HG03108 (cell line): ENCODE data around the gene WWTR1.

Experiments used
- ATAC-seq: cut with Tn5 transposase; IDR thresholded peaks from one replicate; pipeline ENCODE4 v1.9.1; 2021; ENCODE audit warnings: moderate library complexity; ENCODE audit not compliant: unreplicated experiment

WWTR1 gene

DNA sequence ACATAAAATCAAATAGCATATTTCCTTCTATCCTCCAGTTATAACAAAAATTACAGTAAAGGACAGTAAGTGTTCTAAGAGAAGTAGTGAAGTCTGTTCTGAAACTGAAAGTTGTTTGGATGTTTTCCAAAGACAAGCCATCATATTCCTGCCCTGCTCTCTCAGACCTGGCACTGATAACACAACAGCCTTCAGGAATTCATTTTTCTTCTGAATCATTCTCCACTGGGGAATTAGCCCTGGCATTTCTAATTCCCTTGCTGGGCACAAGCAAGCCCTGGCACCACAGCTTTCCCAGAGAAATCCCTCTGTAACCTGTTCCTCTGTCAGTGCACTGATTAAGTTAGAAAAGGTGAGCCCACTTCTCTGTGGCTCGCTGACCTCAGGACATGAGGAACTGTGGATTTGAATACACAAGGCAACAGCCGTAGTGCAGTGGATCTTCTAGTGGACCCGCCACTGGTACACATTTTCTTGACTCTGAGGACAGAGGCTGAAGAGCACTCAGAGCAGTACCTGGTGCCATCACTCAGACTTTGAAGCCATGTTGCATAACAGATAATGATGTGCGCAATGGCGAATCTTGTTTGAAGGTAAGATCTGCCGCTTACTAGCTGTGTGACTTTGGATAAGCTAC is 61.6 kb downstream of the WWTR1 start:
- ATAC-seq = no peak

DNA sequence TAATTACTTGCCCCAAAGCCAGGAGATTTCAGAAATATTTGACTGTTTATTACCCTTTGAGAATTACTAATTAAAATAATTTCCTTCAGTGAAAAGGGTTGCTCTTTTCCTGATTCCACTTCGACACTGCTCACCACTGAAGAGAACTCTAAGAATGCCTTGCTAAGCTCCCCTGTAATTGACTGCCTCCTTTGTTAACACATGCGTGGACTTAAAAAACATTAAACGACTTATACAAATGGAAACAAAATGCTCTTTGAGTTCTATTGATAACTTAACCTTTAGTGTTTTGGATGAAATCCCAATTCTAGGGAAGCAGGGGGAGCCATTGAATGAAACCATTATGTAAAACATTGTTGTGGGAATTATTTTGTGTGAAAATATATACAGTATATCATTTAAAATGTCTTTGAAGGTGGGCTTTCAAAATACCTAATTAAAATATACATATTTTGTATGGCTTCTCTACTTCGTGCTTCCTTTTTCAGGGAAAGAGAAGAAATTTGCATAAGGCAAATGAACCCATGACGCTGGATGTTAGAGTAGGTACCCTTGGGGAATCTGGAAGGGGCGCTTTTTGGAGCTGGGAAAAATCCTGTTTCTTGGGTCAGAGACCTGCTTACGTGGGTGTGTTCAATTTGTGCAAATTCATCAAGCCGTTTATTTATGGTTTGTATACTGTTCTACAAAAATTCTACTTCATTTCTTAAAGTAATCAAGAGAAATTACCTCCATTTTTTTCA is 64.2 kb downstream of the WWTR1 start:
- no peak for ATAC-seq

DNA sequence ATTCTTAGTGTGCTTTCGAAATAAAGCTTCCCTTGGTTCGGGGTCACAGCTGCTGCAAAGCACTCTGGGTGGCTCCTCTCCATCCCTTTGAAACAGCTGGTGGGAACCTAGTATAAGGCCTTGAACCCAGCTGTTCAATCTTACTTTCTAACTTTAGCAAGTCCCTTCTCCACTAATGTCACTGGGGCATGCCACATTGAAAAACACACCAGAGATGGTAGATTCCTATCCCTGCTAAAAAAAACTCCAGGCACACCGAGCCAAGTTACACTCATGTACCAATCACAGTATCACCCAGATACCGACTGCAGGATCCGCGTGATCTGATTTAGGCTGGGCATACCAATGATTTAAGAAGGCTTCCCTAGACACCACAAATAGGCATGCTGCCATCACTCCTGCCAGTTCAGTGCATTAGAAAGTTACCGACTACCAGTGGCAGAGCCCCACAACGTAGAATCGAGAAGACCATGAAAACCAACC is 65.0 kb downstream of the WWTR1 start:
- ATAC-seq = no peak

DNA sequence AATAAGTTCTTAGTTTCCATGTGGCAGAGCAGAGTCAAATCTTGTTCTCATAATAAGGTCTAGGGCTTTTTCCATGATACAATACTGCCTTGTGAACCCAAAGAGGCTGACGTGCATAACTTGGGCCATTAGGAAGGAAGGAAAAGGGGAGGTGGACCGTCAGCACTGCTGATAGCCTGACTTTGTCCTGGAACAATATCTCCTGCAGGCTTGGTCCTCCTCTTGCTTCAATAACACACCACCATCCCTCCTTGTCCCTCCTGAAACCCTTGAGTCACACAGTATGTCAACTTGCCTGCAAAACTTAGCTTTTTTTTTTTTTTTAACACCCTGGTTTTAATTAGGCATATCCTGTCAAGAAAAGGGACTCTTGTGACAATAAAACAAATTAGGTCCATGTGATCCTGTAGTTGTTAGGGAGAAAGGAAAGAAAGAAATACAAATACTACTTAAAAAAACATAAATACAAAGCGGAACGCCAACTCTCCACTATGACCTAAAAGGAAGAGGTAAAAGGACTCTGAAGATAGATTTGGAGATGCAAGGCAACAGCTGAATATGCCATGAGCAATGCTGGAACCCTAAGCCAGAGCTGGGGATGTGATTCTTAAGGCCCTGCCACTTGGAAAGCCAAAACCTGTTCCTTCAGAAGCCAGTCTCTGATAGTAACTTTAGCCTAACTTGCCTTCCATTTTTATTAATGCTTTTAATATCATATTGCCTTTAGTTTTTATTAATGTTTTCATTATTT is 67.0 kb downstream of the WWTR1 start:
- ATAC-seq = no peak

DNA sequence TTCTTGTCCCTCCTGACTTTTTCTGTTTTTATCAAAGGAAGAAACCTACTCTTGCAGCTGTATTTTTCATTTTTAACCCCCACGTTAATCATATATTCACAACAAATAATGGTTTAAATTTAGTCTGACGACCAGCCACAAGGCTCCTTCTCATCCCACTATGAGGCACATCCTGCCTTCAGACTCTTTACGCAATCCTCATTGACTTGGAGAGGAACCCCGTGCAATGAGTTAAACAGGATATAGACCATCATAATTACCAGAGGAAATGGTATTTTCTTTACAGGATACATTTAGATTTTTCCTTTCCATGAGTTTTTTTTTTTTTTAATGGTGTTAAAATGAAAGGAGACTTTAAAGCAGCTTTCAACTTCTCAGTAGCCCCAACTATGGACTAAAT is 68.5 kb downstream of the WWTR1 start:
- no peak for ATAC-seq

DNA sequence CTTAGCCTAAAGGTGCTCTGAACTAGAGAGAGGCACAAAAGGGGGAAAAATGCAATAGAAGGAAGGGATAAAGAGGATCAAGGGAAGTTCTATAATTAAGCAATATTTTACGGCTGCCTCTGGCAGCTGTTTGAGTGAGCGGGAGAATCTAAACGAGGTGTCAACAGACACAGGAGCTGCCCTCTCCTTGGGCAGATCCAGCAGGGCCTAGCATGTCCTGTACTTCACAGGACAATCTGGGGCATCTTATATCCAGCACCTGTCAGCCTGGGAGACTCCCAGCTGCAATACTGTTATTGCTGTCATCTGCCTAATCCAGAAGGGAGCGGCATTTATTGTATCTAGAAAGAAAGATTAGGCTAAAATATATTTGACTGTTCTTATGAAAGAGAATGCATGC is 68.9 kb downstream of the WWTR1 start:
- ATAC-seq = no peak

DNA sequence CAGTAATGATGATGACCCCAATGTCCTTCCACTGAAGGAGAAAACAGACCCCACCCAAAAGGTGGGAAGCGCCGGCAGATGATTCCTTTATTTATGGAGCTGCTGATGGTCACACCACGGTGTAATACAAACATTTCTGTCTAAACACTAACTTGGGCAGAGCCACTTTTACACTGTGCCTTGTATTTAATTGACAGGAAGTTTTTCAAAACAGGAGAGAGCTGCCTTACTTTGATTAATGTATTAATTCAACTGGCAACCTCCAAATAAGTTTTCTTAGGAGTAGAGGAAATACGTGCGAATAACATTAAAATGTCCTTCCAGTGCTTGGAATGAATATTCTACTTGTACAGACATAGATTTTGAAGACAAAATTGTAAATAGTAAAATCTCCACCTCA is 70.4 kb downstream of the WWTR1 start:
- no peak for ATAC-seq

DNA sequence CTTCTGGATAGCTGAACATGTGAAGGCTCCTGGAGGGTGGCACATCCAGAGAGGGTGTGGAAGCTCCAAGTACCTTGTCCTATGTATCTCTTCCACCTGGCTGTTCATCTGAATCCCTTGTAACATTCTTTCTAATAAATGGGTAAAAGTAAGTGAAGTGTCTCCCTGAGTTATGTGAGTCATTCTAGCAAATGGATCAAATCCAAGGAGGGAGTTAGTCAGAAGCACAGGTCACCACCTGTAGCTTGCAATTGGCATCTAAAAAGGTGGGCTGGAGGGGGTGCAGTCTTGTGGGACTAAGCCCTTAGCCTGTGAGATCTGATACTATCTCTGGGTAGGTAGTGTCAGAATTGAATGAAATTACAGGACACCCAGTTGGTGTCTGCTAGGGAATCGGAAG is 71.0 kb downstream of the WWTR1 start:
- ATAC-seq = no peak

DNA sequence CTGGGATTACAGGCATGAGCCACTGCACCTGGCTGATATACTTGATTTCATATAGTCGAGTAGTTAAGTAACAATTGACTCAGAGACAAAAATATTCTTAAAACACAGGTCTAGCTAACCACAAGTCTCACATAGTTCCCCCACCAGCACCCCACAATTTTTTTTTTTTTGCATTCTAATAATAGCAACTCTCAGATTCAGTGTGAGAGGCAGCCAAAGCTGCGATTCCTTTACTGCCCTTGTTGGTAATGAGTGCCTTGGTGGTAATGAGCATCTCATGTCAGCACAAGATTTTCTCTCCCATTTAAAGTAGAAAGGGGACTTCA is 72.5 kb downstream of the WWTR1 start:
- peak; percentile 94 for ATAC-seq

DNA sequence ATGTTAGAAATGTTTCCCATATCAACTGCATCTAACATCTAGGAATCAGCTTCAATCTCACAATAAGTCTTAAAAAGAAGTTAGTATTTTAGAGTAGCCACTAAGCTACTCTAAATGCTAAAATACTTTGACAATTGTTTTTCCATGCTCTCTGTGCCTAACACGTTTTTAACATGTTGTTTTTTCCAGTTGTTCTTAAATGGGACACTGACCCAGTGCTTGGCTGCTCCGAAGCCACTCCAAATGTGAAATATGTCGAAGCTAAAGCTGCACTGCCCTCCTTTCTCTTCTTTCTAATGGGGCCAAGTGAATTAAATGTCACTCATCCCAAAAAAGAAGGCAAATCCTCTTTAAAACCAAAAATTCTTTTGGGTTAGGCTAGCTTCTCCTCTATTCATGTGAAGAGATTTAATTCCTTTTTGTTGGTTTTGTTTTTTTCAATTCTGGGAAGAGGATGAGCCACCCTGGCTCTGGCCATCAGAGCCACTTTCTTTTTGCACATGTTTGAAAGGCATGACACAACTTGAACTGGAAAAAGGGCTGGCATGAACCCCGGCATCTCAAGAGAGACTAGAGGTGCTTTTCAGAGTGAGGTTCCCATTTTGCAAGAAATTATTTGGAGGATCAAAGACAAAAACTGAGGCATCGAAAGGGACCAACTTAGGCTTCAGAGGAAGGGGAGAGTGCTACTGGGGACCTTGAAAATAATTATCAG is 73.7 kb downstream of the WWTR1 start:
- no peak for ATAC-seq

DNA sequence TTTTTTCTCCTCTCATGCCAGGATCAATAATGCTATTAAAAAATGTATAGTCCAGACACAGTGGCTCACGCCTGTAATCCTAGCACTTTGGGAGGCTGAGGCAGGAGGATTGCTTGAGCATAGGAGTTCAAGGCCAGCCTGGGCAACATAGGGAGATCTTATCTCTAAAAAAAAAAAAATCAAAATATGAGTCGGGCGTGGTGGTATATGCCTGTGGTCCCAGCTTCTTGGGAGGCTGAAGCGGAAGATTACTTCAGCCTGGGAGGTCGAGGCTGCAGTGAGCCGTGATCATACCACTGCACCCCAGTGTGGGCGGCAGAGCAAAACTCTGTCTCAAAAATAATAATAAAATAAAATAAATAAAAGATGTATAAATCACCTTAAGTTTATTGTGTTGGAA is 75.4 kb downstream of the WWTR1 start:
- ATAC-seq = no peak

DNA sequence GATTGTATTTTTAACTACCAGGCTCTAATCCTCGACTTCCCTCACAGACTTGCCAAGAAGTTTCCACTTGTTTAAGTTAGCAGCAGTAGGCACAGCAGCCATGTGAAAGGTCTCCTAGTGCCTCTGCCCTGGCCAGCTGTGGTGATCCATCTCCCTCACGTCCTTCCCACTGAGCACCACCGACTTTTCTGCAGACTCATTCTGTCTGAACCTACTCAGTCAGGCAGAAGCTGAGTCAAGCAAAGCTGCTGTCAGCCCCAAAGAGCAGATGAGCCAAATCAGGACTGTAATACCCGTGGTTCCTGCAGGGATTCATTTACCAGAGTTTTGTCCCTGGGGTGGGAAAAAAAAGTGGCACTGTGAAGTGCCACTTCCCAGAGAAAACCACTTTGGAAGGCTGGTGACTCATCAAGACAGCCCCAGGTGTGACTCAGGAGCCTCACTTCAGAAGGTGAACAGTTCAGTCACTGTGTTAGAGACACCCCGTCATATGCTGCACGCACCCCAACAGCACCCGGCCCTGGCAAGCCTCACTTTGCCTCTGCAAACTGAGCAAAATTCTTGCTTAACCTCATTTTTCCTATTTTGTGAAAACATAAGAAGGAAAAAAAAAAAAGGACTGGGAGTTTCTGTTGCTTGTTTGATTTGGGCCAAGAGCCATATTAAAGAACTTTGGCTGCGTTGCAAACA is 76.0 kb downstream of the WWTR1 start:
- no peak for ATAC-seq

DNA sequence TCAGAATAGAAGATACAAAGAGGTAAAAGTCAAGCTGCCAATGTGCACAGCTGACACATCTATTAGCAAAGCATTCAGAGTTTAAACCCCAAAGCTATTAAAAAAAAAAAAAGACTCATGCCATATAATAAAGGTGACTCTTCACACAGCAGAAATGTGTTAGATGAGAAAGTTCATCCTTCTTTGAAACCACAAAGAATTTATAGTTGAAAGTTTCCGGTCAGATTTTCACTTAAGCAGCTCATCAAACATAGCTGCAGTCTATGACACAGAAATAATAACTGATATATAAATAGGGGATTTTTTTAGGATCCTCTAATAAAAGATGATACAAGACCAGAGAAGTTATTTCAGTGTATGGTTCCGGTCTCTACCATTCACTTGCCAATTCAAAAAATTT is 76.6 kb downstream of the WWTR1 start:
- ATAC-seq = no peak

DNA sequence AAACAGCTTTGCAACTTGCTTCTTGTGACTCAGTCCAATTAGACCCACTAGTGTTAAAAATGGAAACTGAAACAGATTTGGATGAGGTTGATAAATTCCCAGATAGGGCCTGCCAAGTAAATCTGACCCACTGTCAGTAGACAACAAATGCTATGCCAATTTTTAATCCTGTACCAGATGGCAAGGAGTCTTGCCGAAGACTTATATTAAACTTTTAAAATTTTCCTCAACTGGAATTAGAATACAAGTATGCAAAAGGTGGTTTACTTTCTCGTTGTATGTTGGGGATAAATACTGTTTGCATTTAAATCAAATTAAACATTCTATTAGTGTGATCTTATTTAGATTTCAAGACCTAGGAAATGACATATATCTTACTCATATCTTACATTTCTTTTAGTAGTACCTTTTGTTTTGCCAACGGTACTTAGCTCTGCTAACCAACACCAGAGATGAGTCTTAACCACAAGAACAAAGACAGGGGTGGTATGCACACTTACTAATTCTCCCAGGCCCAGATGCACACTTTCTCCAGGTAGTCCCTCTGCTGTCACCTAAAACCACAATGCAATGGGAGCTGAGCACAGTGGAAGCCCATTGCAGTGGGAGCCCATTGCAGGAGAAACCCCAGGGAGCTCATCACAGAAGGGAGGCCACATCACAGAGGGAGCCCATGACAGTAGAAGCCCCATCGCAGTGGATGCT is 77.8 kb downstream of the WWTR1 start:
- no peak for ATAC-seq

DNA sequence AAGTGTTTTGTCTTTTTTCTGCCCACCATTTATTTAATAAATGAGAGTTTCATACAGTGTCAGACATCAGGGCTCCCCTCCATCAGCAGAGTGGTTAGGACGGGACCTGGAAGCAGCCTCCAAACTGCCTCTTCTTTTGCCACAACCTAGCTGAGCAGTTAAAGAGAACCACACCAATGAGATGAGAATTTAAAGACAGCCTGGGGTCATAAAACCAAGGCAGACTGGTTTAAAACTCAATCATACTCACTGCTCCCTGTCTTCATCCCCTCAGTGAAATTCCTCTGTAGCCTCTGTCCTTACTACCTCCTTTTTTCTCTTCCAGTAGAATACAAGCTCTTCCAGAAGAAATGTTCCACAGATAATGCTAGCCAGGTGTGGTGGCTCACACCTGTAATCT is 78.7 kb downstream of the WWTR1 start:
- ATAC-seq = no peak

DNA sequence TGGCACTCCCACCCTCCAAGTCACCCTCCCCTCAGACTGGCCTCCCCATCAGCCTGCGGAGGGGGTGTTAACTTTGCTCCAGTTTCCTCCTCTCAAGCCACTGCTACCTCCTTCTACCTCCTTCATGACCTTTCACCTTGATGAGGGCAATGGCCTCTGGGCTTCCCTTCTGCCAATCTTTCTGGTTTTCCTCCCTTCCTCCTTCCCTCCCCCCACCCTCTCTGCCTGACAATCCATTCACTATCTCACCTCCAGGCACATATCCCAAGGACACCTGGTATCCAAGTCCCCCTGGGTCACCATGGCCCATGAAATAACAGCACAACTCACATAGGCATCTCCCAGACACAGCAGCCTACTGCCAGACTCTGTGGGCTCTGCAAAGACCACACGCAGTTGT is 80.0 kb downstream of the WWTR1 start:
- ATAC-seq = no peak

DNA sequence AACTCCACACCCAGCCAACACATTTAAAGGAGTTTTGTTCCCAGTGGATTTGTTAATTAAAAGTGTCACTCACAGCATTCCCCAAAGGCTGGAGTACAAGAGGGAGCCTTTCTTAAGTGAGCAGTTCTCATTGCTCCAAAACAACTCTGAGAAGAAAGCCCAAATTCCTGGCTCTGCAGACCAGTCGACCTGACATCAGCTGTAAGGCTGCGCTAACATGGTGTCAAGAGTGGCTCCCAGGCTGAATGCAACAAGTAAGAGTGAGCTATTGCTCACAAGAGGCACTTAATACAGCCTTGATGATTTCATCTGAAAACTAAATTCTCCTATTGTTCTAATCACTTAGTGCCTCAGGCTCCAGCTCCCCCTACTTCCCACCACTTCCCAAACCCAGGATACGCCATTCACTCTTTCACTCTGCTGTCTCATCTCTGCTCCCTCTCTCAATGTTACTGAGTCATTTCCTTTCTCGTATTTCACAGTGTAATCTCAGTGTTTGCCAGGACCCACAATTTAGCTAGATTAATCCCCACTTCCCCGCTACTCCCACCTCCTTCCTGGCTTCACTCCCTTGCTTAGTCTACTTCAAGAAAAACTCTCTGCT is 81.8 kb downstream of the WWTR1 start:
- ATAC-seq = peak; percentile 40

DNA sequence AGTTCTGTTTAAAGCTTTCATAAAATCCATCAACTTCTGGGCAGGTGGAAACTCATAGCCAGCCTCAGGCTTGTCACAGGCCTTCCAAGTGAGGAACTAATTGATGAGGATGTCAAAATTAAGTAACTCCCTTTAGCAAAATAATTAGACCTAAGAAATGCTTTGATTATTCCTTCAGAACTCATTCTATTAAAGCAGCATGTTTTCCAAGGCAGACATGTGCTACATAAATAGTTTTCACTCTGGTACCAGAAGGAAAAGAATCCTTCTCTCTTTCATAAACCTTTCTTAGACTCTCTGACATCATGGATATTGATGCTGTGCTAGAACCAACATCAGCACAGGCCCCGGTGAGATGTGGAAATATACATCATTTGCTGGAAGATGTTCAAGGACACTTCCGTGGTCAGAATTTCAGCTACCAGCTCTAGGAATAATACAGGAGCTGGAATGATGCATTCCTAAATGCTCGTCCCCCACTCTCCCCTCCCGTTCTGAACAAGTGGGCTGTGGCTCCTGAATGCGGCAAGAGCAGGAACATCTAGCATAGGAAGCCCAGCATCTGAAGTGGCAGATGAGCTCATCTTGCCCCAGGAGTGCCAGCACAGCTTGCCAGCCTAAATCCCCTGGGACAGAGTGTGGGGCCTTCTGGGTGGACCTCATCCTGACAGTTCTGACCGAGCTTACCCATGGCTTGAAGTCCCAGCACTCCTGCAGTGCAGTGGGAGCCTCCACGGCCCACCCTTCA is 82.4 kb downstream of the WWTR1 start:
- no peak for ATAC-seq

DNA sequence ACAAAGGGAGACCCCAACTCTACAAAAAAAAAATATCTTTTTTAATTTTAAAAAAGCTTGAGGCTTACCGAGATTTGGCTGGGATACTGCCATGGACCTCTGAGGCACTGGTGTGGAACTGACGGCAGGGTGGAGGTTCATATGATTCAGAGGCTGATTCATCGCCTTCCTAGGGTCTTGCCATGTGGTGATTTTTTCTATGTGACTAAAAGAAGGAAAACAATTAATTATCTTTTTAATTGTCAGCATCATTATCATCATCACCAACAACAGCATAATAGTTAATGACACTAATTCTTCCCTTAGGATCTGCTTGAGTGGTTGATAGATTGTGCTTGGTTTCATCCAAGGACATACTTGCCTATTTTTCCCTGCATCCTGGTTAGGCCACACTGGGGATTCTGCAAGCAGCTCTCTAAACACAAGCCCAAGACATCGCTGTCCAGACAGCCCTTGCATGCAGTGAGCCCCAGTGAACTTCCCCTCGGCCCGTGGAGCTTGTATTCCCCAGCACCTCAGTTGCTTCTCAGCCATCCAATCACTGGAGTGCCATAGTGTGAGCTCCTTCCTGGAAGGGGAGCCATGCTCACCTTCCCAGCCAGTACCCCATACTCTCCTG is 84.9 kb downstream of the WWTR1 start:
- ATAC-seq = no peak
